GM19372 (cell line): ENCODE results near the gene USP43.
"Not testable (repeated sequence)": the region's sequence is repeated elsewhere in the genome, so short reads cannot be mapped to it uniquely, and the experiment has no call there.

Experiments
- ATAC-seq: cut with Tn5 transposase; IDR thresholded peaks from one replicate; pipeline ENCODE4 v1.9.1; 2021; ENCODE audit warnings: mild to moderate bottlenecking, low read depth, moderate library complexity; ENCODE audit not compliant: unreplicated experiment

The USP43 gene

GRCh38 chr17:9644910-9645751, at the start of gene USP43:
Gene USP43 (plus strand): TSS chr17:9645517. CDS start chr17:9645633, 116 bp downstream.
- peak; percentile 37 for ATAC-seq

- ATAC-seq, result not testable (repeated sequence)
Measured at GRCh38 chr17:9597638-9598037, 47.7 kb upstream of the USP43 start.

- ATAC-seq, result no peak
Measured at GRCh38 chr17:9598661-9599060, 46.7 kb upstream of the USP43 start.

- ATAC-seq, result not testable (repeated sequence)
Measured at GRCh38 chr17:9604583-9604982, 40.7 kb upstream of the USP43 start.

DNA sequence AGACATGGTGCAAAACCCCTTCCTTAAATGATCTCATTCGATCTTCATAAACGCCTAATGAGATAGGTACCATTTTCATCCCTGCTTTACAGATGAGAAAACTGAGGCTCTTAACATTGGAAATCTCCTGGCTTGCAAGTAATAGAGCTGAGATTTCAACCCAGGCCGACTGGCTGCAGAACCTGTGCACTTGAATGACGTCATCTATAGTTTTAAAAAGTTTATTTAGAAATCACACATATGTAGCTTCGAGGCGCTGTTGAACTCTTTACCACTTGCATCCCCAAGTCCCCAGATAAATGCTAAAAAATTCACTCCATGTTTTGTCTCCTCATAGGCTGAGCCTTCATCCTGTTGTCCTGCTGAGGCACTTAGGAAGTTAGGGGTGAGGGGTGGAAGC, 38.9 kb upstream of the USP43 start:
- ATAC-seq, result no peak

GRCh38 chr17:9607058-9607457, 38.3 kb upstream of the USP43 start:
- not testable (repeated sequence) for ATAC-seq

- ATAC-seq, result no peak
Measured at GRCh38 chr17:9611557-9611956, 33.8 kb upstream of the USP43 start.

DNA sequence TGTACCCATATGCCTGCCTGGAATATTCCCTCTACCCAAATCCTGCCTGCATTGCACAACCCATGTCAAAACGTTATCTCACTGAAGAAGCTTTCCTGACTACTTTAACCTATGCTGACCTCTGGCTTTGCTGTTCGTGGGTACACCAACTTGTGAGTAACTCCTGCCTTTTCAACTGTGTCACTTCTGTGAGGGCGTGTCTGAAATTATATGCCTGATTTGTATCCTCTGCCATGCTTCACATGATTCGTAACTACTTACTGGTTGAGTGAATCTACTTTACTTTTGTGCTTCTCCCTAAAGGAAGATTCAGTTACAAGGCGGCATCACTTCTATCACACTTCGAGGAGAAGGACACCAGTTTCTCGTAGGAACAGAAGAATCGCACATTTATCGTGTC, 33.3 kb upstream of the USP43 start:
- ATAC-seq, result no peak

DNA sequence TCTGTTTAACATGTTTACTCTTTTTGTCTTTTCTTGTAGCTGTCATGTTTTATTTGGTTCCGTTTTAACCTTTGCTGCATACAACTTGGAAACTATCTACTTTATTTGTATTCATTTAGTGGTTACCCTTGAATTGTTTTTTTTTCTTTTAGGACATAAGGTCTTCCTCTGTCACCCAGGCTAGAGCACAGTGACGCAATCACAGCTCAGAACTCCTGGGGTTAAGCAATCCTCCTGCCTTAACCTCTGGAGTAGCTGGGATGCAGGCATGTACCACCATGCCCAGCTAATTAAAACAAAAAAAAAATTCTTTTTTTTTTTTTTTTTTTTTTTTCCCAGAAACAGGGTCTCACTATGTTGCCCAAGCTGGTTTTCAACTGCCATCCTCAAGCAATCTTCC, 29.8 kb upstream of the USP43 start:
- ATAC-seq, result no peak

DNA sequence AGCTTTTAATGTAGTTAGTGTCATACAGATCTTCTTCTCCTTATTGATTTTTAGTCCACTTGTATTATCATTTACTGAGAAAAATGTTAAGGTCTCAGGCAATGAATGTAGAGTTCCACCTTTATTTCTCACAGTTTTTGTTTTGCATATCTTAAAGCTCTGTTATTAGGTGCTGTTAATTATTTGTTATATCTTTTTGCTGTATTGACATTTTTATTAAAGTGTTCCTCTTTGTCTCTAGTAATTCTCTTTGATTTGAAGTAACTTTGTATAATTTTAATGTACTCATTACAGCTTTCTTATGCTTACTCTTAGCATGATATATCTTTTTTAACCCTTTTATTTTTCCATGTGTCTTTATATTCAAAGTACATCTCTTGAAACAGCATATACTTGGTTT, 22.4 kb upstream of the USP43 start:
- no peak for ATAC-seq

- ATAC-seq, result no peak
Measured at GRCh38 chr17:9628509-9628908, 16.8 kb upstream of the USP43 start.

- no peak for ATAC-seq
Measured at GRCh38 chr17:9632741-9633140, 12.6 kb upstream of the USP43 start.

DNA sequence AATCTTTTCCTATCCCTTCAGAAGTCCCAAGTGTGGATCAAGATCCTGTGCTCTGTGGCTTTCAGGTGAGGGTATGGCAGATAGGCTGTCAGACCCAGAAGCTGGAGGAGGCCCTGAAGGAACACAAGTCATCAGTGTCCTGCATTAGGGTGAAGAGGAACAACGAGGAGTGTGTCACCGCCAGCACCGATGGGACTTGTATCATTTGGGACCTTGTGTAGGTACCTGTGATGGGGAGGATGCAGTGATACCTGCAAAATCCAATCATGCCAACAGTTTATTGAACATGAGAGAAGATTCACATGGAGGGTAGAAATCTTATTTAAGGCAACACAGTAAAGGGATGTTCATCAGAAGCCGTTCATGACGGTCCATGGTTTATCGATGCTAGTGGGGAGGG, 10.0 kb upstream of the USP43 start:
- ATAC-seq, result no peak

GRCh38 chr17:9636501-9636900, 8.8 kb upstream of the USP43 start:
- no peak for ATAC-seq

DNA sequence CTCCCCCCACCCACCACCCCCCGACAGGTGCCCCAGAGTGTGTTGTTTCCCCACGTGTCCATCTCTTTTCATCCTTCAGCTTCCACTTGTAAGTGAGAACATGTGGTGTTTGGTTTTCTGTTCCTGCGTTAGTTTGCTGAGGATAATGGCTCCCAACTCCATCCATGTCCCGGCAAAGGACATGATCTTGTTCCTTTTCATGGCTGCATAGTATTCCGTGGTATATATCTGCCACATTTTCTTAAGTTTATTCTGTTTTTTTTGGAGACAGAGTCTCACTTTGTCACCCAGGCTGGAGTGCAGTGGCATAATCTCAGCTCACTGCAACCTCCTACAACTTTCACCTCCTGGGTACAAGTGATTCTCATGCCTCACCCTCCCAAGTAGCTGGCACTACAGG, 4.9 kb upstream of the USP43 start:
- ATAC-seq, result not testable (repeated sequence)

DNA sequence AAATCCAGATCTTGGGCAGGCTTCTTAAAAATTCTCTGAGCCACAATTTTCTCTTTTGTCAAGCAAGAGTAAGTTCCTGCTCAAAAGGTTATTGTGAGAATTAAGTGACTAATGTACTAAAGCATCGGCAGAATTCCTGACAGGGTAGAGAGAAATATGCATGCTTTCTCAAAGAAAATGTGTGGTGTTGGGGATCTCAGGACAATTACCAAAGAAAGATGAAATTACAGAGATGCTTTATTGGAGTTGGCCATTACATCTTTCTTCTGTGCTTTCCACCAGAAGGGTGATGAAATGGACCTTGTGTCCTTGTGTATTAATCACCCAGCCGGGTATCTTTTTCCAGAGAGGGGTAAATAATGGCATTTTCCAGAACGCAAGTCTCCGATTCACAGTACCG, 1.7 kb upstream of the USP43 start:
- no peak for ATAC-seq

- ATAC-seq, result peak; percentile 53
Measured at GRCh38 chr17:9645851-9646545, 681 bp downstream of the USP43 start.

DNA sequence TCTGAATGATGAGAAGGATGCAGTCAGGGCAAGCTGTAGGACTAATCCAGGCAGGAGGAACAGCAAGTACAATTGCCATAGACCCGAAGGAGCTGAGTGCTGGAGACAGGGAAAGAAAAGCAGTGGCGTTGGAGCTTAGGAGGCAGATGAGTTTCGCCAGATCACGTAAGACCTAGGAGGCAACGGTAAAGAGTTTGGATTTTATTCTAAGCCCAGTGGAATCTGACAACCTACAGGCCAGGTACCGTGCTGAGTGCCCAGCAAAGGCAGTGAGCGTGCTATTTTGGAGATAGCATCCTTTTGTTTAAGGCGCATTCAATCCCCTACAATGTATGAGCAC, 1.2 kb downstream of the USP43 start:
- no peak for ATAC-seq

DNA sequence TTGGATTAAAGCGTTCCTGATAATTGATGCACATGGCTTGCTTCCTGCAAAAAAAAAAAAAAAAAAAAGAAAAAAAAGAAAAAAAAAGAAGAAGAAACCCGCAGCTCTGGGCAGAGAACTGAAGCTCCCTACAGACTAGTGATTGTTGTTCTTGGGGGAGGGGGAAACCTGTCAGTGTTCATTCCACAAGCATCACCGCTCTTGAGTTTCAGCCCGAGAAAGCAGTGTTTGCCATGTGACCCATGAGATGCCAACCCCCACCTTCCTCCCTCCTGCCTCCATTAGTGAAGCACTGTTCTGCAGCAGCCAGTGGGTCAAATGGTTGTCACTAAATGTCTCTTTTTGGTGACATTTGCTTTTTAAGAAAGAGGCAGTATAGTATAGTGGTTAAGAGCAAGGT, 1.7 kb downstream of the USP43 start:
- ATAC-seq, result no peak

DNA sequence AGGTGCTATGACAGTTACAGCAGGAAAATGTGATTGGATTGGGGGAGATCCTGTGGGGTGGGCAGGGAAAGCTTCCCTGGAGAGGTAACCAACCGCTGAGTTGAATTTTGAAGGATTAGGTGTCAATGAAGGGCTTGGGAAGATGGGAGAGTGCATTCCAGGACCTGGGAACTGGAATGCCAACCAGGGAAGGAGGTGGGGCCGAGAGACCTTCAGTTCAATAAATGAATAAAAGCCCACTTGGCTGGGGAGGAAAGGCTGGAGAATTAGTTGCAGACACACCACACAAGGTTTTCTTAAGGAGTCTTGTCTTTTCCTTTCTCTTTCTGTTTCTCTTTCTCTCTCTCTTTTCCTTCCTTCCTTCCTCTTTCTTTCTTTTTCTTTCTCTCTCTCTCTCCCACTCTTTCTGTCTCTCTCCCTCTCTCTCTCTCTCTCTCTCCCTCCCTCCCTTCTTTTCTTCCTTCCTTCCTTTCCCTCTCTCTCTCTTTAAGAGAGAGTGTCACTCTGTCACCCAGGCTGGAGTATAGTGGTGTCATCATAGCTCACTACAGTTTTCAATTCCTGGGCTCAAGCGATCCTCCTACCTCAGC, 3.3 kb downstream of the USP43 start:
- ATAC-seq, result no peak

DNA sequence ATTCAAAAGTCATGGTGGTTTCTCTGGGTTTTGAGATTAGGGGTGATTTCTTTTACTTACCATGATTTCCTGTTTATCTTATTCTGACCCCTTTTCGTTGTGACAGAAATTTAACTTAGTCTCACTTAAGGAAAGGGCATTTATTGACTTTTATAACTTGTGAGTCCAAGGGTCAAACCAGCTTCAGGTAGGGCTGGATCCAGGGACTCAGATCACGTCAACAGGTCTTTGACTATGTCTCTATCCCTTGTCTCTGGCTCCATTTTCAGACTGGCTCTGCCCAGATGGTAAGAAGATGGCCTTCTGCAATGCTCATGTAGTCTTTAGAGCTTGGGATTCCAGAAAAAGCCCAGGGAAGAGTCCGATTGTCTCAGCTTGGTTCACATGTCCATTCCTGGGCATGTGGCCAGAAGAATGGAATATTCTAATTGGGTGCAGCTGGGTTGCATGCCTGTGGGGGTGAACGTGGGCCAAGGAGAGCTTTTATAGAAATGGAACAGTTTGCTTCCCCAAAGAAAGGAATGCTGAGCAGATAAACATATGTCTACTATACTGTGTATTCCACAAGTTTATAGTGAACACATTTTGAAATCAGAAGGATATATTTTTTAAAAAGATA, 13.4 kb downstream of the USP43 start:
- ATAC-seq, result no peak
